Hindlimb muscle (tissue), 1 donor: ENCODE measurements around the gene ZSWIM7. TPM values are rescaled to one million over a fixed set of nuclear protein-coding genes. Genes with fewer than 3 reads are reported as not detected.
"Not testable (repeated sequence)": the region's sequence is repeated elsewhere in the genome, so short reads cannot be mapped to it uniquely, and the experiment has no call there.

ENCODE experiments used
- DNase-seq: peaks from one replicate; pipeline ENCODE4 v3.0.0-alpha.2; 2013
- polyA plus RNA-seq: library from polyadenylated mRNA; unstranded; fragments of 120-200 nt; gene quantifications from one replicate; pipeline ENCODE4 v1.2.1, GENCODE V29; 2013; ENCODE audit not compliant: insufficient read length

Gene ZSWIM7
- polyA plus RNA-seq, 1 donor: 41.8 TPM

DNA sequence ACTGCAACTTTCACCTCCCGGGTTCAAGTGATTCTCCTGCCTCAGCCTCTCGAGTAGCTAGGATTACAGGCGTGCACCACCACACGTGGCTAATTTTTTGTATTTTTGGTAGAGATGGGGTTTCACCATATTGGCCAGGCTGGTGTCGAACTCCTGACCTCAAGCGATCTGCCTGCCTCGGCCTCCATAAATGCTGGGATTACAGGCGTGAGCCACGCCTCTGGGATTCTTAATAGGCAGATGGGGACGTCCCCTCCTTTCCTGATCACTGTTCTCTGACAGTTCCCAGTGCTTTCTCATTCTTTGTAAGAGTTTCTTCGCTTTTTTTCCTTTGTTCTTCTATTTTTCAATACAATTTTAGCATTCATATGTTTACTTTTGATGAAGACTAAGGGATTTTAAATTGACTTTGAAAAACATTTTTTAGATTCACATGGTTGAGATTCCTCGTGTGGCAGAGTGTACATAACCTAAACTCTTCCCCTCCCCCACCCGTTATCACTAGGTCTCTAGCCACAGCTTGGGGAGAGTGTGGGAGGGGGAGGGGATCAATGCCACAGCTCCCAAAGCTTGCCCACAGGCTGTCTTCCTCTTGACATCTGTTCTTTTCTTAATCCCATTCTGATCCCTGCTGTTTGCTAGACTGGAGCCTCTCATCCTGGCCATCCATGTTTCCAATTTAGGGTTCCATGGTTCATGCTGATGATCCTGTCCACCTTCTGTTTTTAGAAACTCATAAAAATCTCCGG is 43.5 kb downstream of the ZSWIM7 start:
- DNase-seq: no peak

DNA sequence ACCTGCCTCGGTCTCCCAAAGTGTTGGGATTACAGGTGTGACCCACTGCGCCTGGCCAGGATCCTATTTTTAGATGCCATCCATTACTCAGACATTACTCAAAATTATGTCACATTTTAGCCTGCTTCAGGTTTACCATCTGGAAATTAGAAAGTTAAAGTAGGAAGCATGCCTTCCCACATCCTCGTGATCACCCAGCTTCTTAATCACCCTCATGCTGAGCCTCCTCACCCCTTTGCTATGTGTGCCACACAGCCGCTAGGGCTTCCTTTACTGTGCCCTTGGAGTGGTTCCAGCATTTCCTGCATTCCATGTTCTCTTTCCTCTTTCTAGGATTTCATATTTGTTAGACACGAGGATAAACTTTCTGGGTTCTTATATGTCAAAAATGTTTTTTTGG is 45.3 kb downstream of the ZSWIM7 start:
- no peak for DNase-seq

DNA sequence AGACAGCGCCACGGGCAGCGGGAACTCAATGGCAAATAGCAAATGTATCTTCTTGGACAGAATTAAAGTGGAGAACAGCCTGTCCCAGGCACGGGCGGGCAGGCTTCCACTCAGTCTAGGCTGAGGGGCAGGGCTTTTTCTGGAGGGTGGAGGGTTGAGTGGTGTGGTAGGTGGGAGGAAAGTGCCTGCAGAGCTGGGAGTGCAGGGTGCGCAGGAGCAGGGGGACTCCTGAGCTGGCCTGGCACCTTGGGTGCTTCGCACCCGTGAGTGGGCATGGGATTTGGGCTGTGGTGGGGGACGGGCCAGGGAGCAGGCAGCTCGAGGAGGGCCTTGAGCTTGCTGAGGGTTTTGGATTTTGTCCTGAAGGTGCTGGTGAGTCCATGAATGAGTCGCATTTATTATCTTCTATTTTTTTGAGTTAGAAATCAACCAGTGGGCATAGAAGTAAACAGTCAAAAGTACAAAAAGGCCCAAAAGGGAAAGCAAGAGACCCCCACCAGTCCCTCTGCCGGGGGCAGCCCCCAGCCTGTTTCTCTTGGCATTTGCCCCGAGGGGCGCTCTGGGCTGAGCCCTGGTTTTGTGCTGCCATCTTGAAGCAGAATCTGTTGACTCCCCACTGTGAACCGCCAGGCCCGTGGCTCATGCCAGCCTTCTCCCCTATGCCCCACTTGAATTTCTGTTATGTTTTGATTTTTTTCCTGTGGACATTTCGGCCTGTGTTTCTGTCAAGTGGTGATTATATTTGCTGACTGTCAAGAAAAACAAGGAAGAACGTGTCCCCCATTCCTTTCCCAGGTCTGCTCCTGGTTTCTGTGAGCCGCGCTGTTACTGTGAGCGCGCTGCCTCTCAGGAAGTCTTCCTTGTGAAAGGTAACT is 46.4 kb downstream of the ZSWIM7 start:
- no peak for DNase-seq

DNA sequence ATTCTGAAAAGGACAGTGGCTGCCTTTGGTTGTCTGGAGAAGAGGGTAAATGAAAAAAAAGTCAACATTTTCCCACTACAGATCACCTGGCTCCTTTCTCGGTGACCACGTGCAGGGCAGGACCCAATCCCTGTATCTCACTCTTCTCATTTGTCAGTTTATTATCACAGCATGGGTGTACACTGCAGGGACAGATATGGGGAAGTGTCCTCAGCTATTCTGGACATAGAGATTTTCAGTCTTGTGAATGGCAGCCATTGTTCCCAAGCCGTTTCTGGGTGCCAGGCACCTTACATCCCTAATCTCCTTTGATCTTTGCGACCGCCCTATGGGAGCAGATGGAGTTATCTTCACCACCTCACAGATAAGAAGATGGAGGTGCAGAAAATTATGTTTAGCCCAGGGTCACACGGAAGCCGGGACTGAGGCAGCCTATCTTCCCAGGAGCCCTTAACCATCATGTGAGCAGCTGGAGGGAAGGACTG is 47.4 kb downstream of the ZSWIM7 start:
- no peak for DNase-seq

DNA sequence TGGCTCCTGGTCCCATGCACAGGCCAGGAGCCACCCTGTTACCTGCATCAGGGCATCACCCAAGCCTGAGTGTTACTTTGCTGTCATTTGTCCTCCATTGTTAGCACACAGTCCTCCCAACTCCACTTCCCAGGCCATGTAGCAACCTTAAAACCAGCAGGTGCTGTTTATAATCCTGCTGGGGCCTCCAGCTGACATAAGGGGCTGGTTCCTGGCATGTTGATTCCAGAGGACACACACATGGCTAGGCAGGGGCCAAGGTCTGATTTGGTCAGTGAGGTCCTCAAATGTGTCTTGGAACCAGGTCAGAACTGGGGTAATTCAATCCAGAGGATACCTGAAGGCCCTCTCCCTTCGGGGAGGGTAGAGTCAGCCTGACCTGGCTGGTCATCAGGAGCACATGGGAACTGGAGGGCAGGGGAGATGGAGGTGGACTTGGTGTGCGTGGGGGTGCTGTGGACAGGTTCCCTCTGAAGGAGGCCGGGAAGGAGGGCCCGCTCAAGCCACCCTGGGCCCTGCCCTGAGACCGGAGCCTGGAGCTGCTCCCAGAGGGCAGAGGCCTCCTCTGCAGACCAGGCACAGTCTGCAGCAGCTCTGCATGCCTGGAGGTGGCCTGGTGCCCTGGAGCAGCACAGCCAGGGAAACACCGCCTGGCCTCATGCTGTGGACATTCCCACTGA is 48.0 kb downstream of the ZSWIM7 start:
- DNase-seq: no peak

DNA sequence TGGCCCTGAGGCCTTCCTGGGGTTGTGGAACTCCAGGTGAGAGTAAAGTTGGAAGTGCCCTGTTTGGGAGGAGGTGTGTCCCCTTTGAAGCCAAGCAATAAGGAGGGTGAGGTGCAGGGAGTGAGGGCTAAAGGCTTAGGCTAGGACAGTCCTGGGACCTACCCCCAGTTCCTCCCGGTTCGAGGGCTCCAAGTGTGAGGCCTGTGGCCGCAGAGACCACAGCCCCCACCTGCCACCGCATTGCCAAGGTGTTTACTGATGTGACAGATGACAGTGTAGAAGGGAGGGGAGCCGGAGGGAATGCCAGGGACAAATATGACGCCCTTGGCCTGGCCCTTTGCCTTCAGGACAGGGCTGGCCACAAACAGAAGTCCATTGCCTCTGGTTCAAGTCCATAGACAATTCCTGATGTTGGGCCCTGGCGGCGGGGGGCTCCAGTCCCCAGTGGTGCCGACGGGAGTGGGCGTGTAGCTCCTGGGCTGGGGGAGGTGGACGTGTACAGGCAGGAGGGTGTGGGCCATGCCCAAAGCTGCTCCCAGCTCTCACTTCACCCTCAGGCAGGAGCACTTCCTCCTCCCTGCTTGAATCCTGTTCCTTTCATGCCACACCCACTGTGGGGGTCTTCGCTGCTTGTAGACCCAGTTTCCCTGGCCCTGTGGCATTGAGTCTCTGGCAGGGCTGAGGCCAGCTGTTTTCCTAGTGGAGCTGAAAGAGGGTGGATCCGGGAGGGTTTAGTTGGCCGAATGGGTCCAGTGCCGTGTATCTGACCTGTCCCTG is 51.3 kb downstream of the ZSWIM7 start:
- DNase-seq: no peak

DNA sequence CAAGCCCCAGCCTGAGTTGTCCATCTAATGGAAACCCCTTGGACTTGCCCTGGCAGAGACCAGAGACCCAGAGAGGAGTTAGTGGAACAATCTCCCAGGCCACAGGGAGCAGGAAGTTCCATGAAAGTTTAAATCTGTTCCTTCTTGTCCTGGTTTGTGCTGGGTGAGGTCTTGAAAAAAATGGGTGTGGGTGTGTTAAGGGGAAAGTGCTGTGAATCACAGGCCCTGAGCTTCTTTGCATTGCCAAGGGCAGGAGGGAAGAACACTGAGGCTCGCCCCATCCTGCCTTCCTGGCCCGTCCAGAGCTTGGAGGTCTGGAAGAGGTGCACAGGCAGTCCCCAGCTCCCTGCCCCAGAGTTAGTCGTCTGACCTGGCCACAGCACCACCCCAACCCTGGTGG is 52.2 kb downstream of the ZSWIM7 start:
- no peak for DNase-seq

DNA sequence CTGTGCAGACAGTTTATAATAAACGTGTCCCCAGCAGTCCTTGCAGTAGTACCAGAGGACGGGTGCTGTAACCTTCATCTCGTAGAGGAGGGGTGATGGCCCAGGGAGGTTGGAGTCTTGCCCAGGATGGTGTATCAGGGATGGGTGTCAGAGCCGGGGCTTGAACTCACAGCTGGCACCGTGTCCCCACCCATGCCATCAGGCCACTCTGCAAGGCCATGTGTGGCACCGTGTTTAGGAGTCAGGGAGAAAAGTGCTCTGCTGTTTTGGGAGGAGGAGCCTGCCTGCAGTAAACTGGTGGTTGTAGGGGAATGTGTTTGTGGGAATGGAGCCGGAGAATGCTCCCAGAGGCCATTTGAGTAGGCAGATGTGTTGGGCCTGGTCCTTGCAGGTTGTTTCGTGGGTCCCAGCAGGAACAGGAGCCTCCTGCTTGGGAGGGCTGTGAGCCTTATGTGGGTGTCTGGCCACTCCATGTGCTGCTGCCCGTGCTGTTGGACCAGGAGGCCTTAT is 52.8 kb downstream of the ZSWIM7 start:
- DNase-seq: no peak

DNA sequence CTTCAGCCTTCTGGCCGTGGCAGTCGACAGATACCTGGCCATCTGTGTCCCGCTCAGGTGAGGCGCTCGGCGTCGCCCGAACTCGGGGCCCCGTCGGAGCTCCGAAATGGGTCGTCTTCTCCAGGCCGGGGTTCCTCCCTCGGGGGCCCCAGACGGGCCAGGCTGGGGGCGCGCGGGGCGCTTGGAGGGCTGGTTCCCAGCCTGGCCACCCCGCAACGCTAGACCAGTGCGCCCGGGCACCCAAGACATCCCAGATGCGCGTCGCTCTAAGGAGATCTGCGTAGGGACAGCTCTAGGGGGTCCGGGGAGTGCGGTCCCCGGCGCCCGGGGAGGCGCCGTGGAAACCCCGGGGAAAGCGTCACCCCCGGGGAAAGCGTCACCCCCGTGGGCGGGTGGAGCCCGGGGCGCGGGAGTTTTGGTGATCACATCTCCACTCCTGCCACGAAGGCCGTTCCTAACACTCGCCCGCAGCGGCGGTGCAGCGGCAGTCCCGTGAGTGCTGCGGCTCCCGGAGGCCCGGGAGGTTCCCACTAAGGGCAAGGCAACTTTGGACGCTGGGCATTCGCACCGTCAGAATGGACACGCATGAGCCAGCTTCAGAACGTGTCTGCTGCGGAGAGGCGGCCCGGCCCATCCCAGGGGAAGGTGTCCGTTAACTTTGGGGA is 53.8 kb downstream of the ZSWIM7 start:
- DNase-seq: no peak

DNA sequence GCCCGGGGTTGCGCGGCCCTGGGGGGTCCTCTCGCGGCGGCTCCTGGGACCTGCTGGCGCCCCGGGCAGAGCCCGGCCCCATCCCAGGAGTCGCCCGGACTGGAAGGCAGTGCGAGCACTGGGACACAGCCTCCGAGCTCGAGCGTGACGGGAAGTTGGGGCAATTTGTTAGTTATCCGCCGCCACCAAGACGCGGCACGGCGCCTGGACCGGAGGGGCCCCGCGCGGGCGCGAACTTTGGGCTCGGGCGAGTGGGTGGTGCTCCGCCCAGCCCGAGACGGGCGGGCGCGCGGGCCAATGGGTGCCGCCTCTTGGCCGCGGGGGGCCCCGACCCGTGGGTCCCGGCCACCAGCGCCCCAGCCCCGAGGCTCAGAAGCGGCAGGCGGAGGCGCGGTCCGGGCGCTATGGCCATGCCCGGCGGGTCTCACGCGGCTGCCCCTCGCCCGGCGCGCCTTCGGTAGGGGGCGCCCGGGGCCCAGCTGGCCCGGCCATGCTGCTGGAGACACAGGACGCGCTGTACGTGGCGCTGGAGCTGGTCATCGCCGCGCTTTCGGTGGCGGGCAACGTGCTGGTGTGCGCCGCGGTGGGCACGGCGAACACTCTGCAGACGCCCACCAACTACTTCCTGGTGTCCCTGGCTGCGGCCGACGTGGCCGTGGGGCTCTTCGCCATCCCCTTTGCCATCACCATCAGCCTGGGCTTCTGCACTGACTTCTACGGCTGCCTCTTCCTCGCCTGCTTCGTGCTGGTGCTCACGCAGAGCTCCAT is 54.6 kb downstream of the ZSWIM7 start, which contains the start of gene ADORA2B:
ADORA2B (plus strand) TSS at position 372 of the 768 bp plus-strand sequence; CDS start at position 491, 119 bp downstream.
- DNase-seq: peak; percentile 73

DNA sequence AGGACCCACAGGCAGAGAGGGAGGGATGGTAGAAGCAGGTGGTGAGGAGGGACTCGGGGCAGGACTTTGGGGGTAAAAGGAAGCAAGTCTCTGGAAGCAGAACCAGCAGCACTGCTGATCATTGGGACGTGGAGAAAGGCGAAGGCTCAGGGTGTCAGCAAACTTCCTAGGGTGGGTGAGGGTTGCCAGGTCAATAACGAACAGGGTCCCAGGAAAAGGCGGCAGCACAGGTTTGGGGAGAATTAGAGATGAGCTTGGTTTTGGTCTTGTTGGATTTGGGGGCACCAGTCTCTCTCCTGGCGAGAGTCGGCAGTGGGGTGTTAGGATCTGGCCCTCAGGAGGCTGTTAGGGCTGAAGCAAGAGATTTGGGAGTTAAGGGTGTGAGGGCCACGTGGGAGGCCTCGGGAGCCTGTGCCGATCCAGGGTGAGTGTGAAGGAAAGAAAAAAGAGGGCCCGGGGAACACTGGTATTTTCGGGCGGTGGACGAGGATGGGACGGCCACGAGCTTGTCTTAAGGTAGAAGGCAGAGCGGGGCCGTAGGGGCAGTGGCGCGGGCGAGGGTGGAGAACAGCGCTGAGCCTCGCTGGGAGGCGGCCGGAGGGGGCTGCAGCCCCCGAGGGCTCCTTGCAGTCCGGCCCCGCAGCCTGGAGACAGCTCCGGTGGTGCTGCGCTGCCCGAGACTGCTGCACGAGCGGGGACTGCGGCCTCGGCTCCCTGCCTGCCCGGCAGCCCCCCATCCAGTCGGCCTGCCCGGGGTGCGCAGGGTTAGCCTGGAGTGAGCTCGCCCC is 55.3 kb downstream of the ZSWIM7 start:
- no peak for DNase-seq

DNA sequence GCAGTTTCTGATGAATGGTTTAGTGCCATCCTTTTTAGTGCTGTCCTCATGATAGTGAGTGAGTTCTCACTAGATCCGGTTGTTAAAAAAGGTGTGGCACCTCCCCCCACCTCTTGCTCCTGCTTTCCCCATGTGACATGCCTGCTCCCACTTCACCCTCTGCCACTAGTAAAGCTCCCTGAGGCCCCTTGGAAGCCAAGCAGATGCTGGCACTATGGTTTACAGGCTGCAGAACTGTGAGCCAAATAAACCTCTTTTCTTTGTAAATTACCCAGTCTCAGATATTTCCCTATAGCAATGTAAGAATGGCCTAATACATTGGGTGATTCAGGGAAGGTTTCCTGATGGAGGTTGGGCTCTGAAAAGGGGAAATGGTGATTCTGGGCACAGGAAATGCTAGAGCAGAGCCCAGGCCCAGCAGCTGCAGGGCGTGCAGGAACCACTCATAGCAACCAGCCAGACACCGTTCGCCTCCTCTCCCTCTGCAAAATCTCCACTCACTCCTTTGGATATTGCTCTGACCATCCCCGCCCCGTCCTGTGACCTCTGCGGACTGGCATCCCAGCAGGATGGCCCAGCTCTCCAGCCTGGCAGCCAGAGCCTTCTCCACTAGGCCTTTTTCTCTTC is 57.2 kb downstream of the ZSWIM7 start:
- DNase-seq: no peak

DNA sequence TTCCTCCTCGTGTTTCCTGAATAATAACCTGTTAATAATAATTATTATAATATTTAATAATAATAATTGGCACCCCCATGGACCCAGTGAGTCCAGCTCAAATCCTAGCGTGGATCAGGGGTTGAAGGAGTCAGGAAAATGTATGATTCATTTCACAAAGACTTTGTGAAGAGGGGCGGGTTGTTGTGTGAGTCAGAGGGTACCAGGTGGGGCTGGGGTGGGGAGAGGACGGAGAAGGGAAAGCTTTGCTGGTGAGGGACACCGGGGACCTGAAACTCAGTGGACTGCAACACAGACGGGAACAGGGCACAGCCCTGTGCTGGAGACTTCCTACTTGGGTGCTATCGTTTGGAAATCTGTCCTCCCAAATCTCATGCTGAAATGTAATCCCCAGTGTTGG is 57.7 kb downstream of the ZSWIM7 start:
- no peak for DNase-seq

DNA sequence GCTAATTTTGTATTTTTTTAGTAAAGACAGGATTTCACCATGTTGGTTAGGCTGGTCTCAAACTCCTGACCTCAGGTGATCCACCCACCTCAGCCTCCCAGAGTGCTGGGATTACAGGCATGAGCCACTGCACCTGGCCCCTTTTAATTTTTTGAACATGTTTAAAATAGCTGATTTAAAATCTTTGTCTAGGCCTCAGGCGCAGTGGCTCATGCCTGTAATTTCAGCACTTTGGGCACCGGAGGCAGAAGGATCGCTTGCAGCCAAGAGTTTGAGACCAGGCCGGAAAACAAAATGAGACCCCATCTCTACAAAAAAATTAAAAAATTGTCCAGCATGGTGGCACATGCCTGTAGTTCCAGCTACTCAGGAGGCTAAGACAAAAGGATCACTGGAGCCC is 63.0 kb downstream of the ZSWIM7 start:
- not testable (repeated sequence) for DNase-seq

DNA sequence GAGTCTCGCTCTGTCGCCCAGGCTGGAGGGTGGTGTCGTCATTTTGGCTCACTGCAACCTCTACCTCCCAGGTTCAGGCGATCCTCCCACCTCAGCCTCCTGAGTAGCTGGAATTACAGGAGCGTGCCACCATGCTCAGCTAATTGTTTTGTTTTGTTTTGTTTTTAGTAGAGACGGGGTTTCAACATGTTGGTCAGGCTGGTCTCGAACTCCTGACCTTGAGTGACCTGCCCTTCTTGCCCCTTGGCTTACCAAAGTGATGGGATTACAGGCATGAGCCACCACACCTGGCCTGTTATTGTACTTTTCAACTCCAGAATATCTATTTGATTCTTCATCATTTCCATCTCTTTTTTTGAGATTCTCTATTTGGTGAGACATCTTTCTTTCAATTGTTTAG is 63.6 kb downstream of the ZSWIM7 start:
- no peak for DNase-seq

DNA sequence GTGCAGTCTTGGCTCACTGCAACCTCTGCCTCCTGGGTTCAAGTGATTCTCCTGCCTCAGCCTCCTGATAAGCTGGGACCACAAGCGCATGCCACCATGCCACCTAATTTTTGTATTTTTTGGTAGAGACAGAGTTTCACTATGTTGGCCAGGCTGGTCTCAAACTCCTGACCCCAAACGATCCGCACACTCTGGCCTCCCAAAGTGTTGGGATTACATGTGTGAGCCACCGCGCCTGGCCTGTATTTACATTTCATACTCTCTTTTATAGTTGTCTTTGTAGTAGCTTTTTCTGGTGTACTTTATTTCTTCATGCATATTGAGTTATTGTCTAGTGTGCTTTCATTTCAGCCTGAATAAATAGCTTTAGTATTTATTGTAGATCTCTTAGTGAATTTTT is 64.6 kb downstream of the ZSWIM7 start:
- no peak for DNase-seq

DNA sequence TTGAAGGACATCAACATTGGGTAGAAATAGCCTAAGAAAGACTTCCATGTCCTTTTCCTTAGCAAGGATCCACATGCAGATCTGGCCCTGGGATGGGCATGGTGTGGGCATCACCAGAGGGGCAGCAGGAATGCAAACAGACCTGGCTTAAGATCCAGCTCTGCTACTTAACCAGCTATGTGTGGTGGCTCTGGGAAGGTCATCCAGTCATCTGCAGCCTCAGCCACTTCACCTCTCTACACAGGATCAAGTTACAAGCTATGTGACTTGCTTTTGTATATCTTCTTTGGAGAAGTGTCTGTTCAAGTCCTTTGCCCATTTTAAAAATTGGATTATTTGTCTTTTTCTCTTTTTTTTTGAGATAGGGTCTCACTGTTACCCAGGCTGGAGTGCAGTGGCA is 68.1 kb downstream of the ZSWIM7 start:
- DNase-seq: no peak

DNA sequence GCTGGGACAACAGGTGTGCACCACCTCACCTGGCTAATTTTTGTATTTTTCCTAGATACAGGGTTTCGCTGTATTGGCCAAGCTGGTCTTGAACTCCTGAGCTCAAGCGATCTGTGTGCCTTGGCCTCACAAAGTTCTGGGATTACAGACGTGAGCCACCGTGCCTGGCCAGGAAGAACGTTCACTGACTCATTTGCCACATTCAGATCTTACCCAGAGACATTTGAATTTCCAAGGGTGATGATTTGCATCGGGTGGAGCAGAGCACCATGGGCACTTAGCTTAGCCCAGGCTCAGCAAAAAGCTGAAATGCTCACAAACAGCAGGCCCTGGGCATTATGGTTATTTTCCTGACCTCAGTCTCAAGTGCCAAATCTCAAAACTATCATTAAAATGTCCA is 69.1 kb downstream of the ZSWIM7 start:
- DNase-seq: no peak

DNA sequence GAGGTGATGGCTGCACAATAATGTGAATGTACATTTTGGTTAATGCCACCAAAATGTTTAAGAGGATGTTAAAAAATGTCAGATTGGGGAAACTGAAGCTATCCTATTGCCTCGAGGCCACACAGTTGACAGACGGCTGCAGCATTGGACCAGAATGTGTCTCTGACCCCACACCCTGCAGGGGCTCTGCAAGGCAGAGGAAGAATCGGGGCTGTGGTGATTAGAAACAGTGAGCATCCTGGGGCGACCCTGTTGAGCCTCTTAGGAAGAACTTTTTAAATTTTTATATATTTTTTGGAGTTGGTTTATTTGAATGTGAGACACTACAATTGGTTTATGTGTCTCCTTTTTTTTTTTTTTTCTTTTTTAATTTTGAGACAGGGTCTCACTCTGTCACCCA is 69.6 kb downstream of the ZSWIM7 start:
- DNase-seq: no peak
